SH-SY5Y (cell line): ENCODE measurements around the gene COL24A1.

Source experiments
- GATA2 ChIP-seq: IDR thresholded peaks from 2 replicates; pipeline ENCODE4 v1.6.1; 2011; ENCODE audit warnings: mild to moderate bottlenecking, low read depth, low read length
- GATA3 ChIP-seq: IDR thresholded peaks from 2 replicates; pipeline ENCODE4 v1.6.1; 2011; ENCODE audit warnings: low read depth, mild to moderate bottlenecking, low read length, moderate library complexity

GRCh38 chr1:85947186-85947585, 209.4 kb downstream of the COL24A1 start:
- no peak for TF ChIP-seq GATA2
- no peak for TF ChIP-seq GATA3
